HG02852 (cell line): ENCODE results near the gene HBD.

Experiments
- ATAC-seq: cut with Tn5 transposase; IDR thresholded peaks from one replicate; pipeline ENCODE4 v1.9.1; 2021; ENCODE audit warnings: mild to moderate bottlenecking, moderate library complexity; ENCODE audit not compliant: unreplicated experiment

Gene HBD

GRCh38 chr11:5235364-5236095, 1.2 kb upstream of the HBD start:
- no peak for ATAC-seq

GRCh38 chr11:5233307-5233706, 976 bp downstream of the HBD start:
- ATAC-seq = no peak

- no peak for ATAC-seq
These were observed 1.5 kb downstream of the HBD start for GRCh38 chr11:5232821-5233220.

- ATAC-seq = no peak
These were observed 2.1 kb downstream of the HBD start for GRCh38 chr11:5232176-5232575.

- ATAC-seq = no peak
These were observed 3.2 kb downstream of the HBD start for GRCh38 chr11:5231111-5231510.

GRCh38 chr11:5230266-5230665, 4.0 kb downstream of the HBD start:
- ATAC-seq = no peak

GRCh38 chr11:5229796-5230195, 4.5 kb downstream of the HBD start:
- no peak for ATAC-seq

GRCh38 chr11:5229356-5229755, 4.9 kb downstream of the HBD start:
- peak; percentile 56 for ATAC-seq

GRCh38 chr11:5228124-5228523, 6.2 kb downstream of the HBD start:
- ATAC-seq = no peak

GRCh38 chr11:5227681-5228080, 6.6 kb downstream of the HBD start:
- ATAC-seq = no peak

- ATAC-seq = no peak
These were observed 7.5 kb downstream of the HBD start, which contains the start of gene HBB for GRCh38 chr11:5226732-5227310. Gene HBB (minus strand): TSS chr11:5227071. CDS start chr11:5227021, 50 bp downstream.

- ATAC-seq = no peak
These were observed 8.8 kb downstream of the HBD start for GRCh38 chr11:5225480-5225871.

- ATAC-seq = no peak
These were observed 9.5 kb downstream of the HBD start for GRCh38 chr11:5224538-5225479.

GRCh38 chr11:5223686-5224085, 10.6 kb downstream of the HBD start:
- ATAC-seq = no peak

- ATAC-seq = no peak
These were observed 11.1 kb downstream of the HBD start for GRCh38 chr11:5223146-5223545.

GRCh38 chr11:5210376-5210885, 23.9 kb downstream of the HBD start:
- no peak for ATAC-seq

- peak; percentile 59 for ATAC-seq
These were observed 29.5 kb downstream of the HBD start for GRCh38 chr11:5204787-5205186.

GRCh38 chr11:5203366-5203765, 30.9 kb downstream of the HBD start:
- no peak for ATAC-seq

- no peak for ATAC-seq
These were observed 33.7 kb downstream of the HBD start, which contains the start of gene OR51V1 for GRCh38 chr11:5200582-5200981. Gene OR51V1 (minus strand): TSS chr11:5200682. CDS start chr11:5200682, 0 bp downstream.

GRCh38 chr11:5198285-5198684, 36.0 kb downstream of the HBD start:
- no peak for ATAC-seq

- no peak for ATAC-seq
These were observed 36.7 kb downstream of the HBD start for GRCh38 chr11:5197536-5197935.
